ENCODE data around the gene NUMBL.
A peak's percentile ranks its signal among the peaks of the same experiment; 100 is the strongest.
"Not testable (repeated sequence)": the region's sequence is repeated elsewhere in the genome, so short reads cannot be mapped to it uniquely, and the experiment has no call there.

NUMBL gene

GRCh38 chr19:40735013-40735771 lies 44.7 kb upstream of the NUMBL start:
- Histone ChIP-seq H3K4me3 (ENCODE audit: low read depth, low read length) (no peak overlapping the region), H3K18ac (ENCODE audit: low read length) (no peak overlapping the region), H3K14ac (ENCODE audit: low read length) (no peak overlapping the region), H3K27me3 (ENCODE audit: insufficient read depth, low read length) (no peaks in the 10 kb centered on the region), H3K79me2 (ENCODE audit: control insufficient read depth, insufficient read depth, low read length, poor library complexity) (no peaks in the 10 kb centered on the region), H3K36me3 (ENCODE audit: control insufficient read depth in 1 of 2, insufficient read depth in 2 of 2, low read length in 2 of 2) (peaks cover 74 to 85% of the 10 kb centered on the region in 2 experiments), H2BK5ac (ENCODE audit: low read depth, low read length, poor library complexity) (no peak overlapping the region), H3K4me2 (ENCODE audit: low read length) (no peak overlapping the region), H3K4me1 (ENCODE audit: control insufficient read depth in 1 of 2, insufficient read depth in 2 of 2, low read length in 2 of 2) (no peaks in the 10 kb centered on the region), H3K27ac (ENCODE audit: low read depth, low read length) (no peak overlapping the region), H3K9ac (ENCODE audit: low read length) (no peak overlapping the region), H2BK120ac (ENCODE audit: insufficient read depth, low read length, poor library complexity) (no peak overlapping the region), H3K79me1 (ENCODE audit: low read length) (no peaks in the 10 kb centered on the region), H4K91ac (ENCODE audit: low read depth, low read length) (no peak overlapping the region), H3K4ac (ENCODE audit: low read depth, low read length) (no peak overlapping the region), H2AFZ (ENCODE audit: insufficient read depth, low read length, poor library complexity) (no peak overlapping the region), H4K12ac (ENCODE audit: low read depth, low read length) (no peak overlapping the region), H3K9me3 (ENCODE audit: insufficient read depth, low read depth, low read length) (no peaks in the 10 kb centered on the region), H4K8ac (ENCODE audit: low read depth, low read length) (no peak overlapping the region), H2AK5ac (ENCODE audit: low read length) (no peak overlapping the region), H3K23ac (ENCODE audit: low read length) (no peak overlapping the region), H2BK12ac (ENCODE audit: low read length) (no peak overlapping the region)
- DNase-seq, result peak in 1 of 2 donors; percentile 65
- no CpG with 5 or more reads among the region's 11 CpGs for WGBS (ENCODE audit: extremely low coverage, insufficient coverage, insufficient read length)

- Histone ChIP-seq H3K4me3 (ENCODE audit: low read depth, low read length) (no peak overlapping the region), H4K8ac (ENCODE audit: low read depth, low read length) (no peak overlapping the region), H2AFZ (ENCODE audit: insufficient read depth, low read length, poor library complexity) (no peak overlapping the region), H3K27ac (ENCODE audit: low read depth, low read length) (no peak overlapping the region), H4K12ac (ENCODE audit: low read depth, low read length) (no peak overlapping the region), H3K79me2 (ENCODE audit: control insufficient read depth, insufficient read depth, low read length, poor library complexity) (no peaks in the 10 kb centered on the region), H3K36me3 (ENCODE audit: control insufficient read depth in 1 of 2, insufficient read depth in 2 of 2, low read length in 2 of 2) (peaks cover 71 to 83% of the 10 kb centered on the region in 2 experiments), H3K4ac (ENCODE audit: low read depth, low read length) (no peak overlapping the region), H3K14ac (ENCODE audit: low read length) (no peak overlapping the region), H3K23ac (ENCODE audit: low read length) (no peak overlapping the region), H4K91ac (ENCODE audit: low read depth, low read length) (no peak overlapping the region), H3K79me1 (ENCODE audit: low read length) (no peaks in the 10 kb centered on the region), H2BK120ac (ENCODE audit: insufficient read depth, low read length, poor library complexity) (no peak overlapping the region), H3K9ac (ENCODE audit: low read length) (no peak overlapping the region), H3K18ac (ENCODE audit: low read length) (no peak overlapping the region), H2BK5ac (ENCODE audit: low read depth, low read length, poor library complexity) (no peak overlapping the region), H3K4me1 (ENCODE audit: control insufficient read depth in 1 of 2, insufficient read depth in 2 of 2, low read length in 2 of 2) (no peaks in the 10 kb centered on the region), H2BK12ac (ENCODE audit: low read length) (no peak overlapping the region), H2AK5ac (ENCODE audit: low read length) (no peak overlapping the region), H3K27me3 (ENCODE audit: insufficient read depth, low read length) (no peaks in the 10 kb centered on the region), H3K4me2 (ENCODE audit: low read length) (no peak overlapping the region), H3K9me3 (ENCODE audit: insufficient read depth, low read depth, low read length) (no peaks in the 10 kb centered on the region)
- DNase-seq, result no peak
- no CpG with 5 or more reads among the region's 13 CpGs for WGBS (ENCODE audit: extremely low coverage, insufficient coverage, insufficient read length)
These were observed 42.7 kb upstream of the NUMBL start for GRCh38 chr19:40733149-40733548.

- H3K18ac ChIP-seq (ENCODE audit: low read length), result not testable (repeated sequence)
- WGBS (ENCODE audit: extremely low coverage, insufficient coverage, insufficient read length), result no CpG with 5 or more reads among the region's 16 CpGs
These were observed 41.9 kb upstream of the NUMBL start for GRCh38 chr19:40732304-40732703.

GRCh38 chr19:40730065-40730464 lies 39.6 kb upstream of the NUMBL start:
- H3K4me1 ChIP-seq (ENCODE audit: control insufficient read depth in 1 of 2, insufficient read depth in 2 of 2, low read length in 2 of 2); H2BK120ac ChIP-seq (ENCODE audit: insufficient read depth, low read length, poor library complexity); H3K27ac ChIP-seq (ENCODE audit: low read depth, low read length); H4K12ac ChIP-seq (ENCODE audit: low read depth, low read length); H2AK5ac ChIP-seq (ENCODE audit: low read length); H3K23ac ChIP-seq (ENCODE audit: low read length); H3K79me1 ChIP-seq (ENCODE audit: low read length); H2AFZ ChIP-seq (ENCODE audit: insufficient read depth, low read length, poor library complexity); H3K4me2 ChIP-seq (ENCODE audit: low read length); H3K4ac ChIP-seq (ENCODE audit: low read depth, low read length); H3K9me3 ChIP-seq (ENCODE audit: insufficient read depth, low read depth, low read length); H3K9ac ChIP-seq (ENCODE audit: low read length); H3K14ac ChIP-seq (ENCODE audit: low read length); H4K91ac ChIP-seq (ENCODE audit: low read depth, low read length); H2BK5ac ChIP-seq (ENCODE audit: low read depth, low read length, poor library complexity); H3K4me3 ChIP-seq (ENCODE audit: low read depth, low read length); H3K27me3 ChIP-seq (ENCODE audit: insufficient read depth, low read length); H3K79me2 ChIP-seq (ENCODE audit: control insufficient read depth, insufficient read depth, low read length, poor library complexity); DNase-seq; H4K8ac ChIP-seq (ENCODE audit: low read depth, low read length); H3K18ac ChIP-seq (ENCODE audit: low read length); H2BK12ac ChIP-seq (ENCODE audit: low read length): not testable (repeated sequence)
- no CpG with 5 or more reads among the region's 5 CpGs for WGBS (ENCODE audit: extremely low coverage, insufficient coverage, insufficient read length)
- H3K36me3 ChIP-seq (ENCODE audit: control insufficient read depth in 1 of 2, insufficient read depth in 2 of 2, low read length in 2 of 2), result peaks cover 68 to 86% of the 10 kb centered on the region in 2 experiments

More at GRCh38 chr19:40732304-40732703, 41.9 kb upstream of the NUMBL start:
- H2BK120ac ChIP-seq (ENCODE audit: insufficient read depth, low read length, poor library complexity); H3K27ac ChIP-seq (ENCODE audit: low read depth, low read length); H3K9me3 ChIP-seq (ENCODE audit: insufficient read depth, low read depth, low read length); H4K91ac ChIP-seq (ENCODE audit: low read depth, low read length); H3K9ac ChIP-seq (ENCODE audit: low read length); H3K4ac ChIP-seq (ENCODE audit: low read depth, low read length); H2BK5ac ChIP-seq (ENCODE audit: low read depth, low read length, poor library complexity); H4K8ac ChIP-seq (ENCODE audit: low read depth, low read length); H3K4me2 ChIP-seq (ENCODE audit: low read length); H2BK12ac ChIP-seq (ENCODE audit: low read length); H3K4me3 ChIP-seq (ENCODE audit: low read depth, low read length); H3K14ac ChIP-seq (ENCODE audit: low read length); H3K23ac ChIP-seq (ENCODE audit: low read length); H2AK5ac ChIP-seq (ENCODE audit: low read length); H2AFZ ChIP-seq (ENCODE audit: insufficient read depth, low read length, poor library complexity); H3K4me1 ChIP-seq (ENCODE audit: control insufficient read depth in 1 of 2, insufficient read depth in 2 of 2, low read length in 2 of 2); H3K79me2 ChIP-seq (ENCODE audit: control insufficient read depth, insufficient read depth, low read length, poor library complexity); H4K12ac ChIP-seq (ENCODE audit: low read depth, low read length); H3K79me1 ChIP-seq (ENCODE audit: low read length); H3K27me3 ChIP-seq (ENCODE audit: insufficient read depth, low read length); DNase-seq: not testable (repeated sequence)
- H3K36me3 ChIP-seq (ENCODE audit: control insufficient read depth in 1 of 2, insufficient read depth in 2 of 2, low read length in 2 of 2), result peaks cover 72 to 87% of the 10 kb centered on the region in 2 experiments

Measured in trophoblast cell (in vitro differentiated cells and primary cell).